ENCODE data around the gene RALGPS2.

The RALGPS2 gene

DNA sequence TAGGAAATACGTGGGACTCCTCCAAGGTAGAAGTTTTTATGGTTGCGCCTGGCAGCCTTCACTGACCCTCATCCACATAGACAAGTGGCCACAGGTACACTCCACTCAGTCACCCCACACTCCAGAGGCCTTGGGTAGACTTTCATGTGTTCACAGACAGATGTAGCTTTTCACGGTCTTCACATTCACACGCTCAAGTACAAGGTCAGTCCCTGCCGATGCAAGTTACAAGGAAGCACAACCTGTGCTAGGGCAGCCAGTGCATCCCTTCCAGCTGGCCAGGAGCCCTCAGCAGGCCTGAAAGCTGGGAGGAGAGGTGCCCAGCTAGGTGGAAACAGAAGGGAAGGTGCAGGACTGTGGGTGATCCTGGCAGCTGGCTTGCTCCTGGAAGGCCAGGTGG, 245.1 kb downstream of the RALGPS2 start:
- DNase-seq = no peak

All from CD4-positive, alpha-beta T cell treated with Interleukin-12 subunit alpha and Interleukin-12 subunit beta, for 1 hour (primary cell).